Common myeloid progenitor, CD34-positive (primary cell): ENCODE results near the gene EGLN1.

Experiments
- CTCF ChIA-PET: fragments of 350-600 bp; sonication (Branson Sonifier 250); formaldehyde crosslinking; loops from one replicate; lab custom pipeline; 2021; ENCODE audit warnings: antibody characterized with exemption; lab: Charles Lee
- POLR2A ChIA-PET: fragments of 350-600 bp; sonication (Branson Sonifier 250); formaldehyde crosslinking; loops from one replicate; lab custom pipeline; 2021; ENCODE audit warnings: antibody characterized with exemption; lab: Charles Lee
- DNase-seq, 3 donors: peaks; one replicate each; pipeline versions ENCODE4 v3.0.0 to v3.0.0-alpha.2; 2013
- H3K27ac ChIP-seq, 2 experiments: 1 replicate in 1 of 2; 2 replicates in 1 of 2; pipeline ENCODE4 v1.7.0; 2013; ENCODE audit warnings: inconsistent platforms in 2 of 2, low read length in 2 of 2, mild to moderate bottlenecking in 2 of 2, low read depth in 1 of 2, moderate library complexity in 1 of 2; ENCODE audit not compliant: severe bottlenecking in 2 of 2, insufficient read depth in 1 of 2, poor library complexity in 1 of 2
- H3K27me3 ChIP-seq, 5 experiments: replicated peaks in 2 of 5; 1 replicate in 3 of 5; 2 replicates in 2 of 5; pipeline versions ENCODE4 v1.6.1 to v1.7.0; 2013; ENCODE audit warnings: low read length in 4 of 5, mild to moderate bottlenecking in 2 of 5, moderate library complexity in 2 of 5, inconsistent platforms in 1 of 5; ENCODE audit not compliant: insufficient read depth in 5 of 5, control insufficient read depth in 4 of 5
- H3K36me3 ChIP-seq, 4 experiments: 1 replicate in 2 of 4; 2 replicates in 2 of 4; pipeline versions ENCODE4 v1.6.1 to v1.7.0; 2013; ENCODE audit warnings: low read length in 3 of 4, control low read depth in 1 of 4, mild to moderate bottlenecking in 1 of 4; ENCODE audit not compliant: control insufficient read depth in 4 of 4, insufficient read depth in 4 of 4
- H3K4me1 ChIP-seq, 4 experiments: 1 replicate in 3 of 4; 2 replicates in 1 of 4; pipeline versions ENCODE4 v1.6.1 to v1.7.1; 2013; ENCODE audit warnings: low read length in 3 of 4, mild to moderate bottlenecking in 3 of 4, control low read depth in 1 of 4, inconsistent platforms in 1 of 4, moderate library complexity in 1 of 4; ENCODE audit not compliant: control insufficient read depth in 4 of 4, insufficient read depth in 4 of 4; ENCODE audit errors: control extremely low read depth in 1 of 4
- H3K4me3 ChIP-seq, 7 experiments: 1 replicate in 4 of 7; 2 replicates in 3 of 7; pipeline versions ENCODE4 v1.5.1 to v1.7.0; 2013; ENCODE audit warnings: mild to moderate bottlenecking in 7 of 7, low read length in 6 of 7, moderate library complexity in 6 of 7, inconsistent platforms in 2 of 7, low read depth in 2 of 7, control low read depth in 1 of 7; ENCODE audit not compliant: insufficient read depth in 4 of 7, control insufficient read depth in 1 of 7; ENCODE audit errors: extremely low read depth in 1 of 7
- H3K9me3 ChIP-seq, 5 experiments: 1 replicate in 4 of 5; 2 replicates in 1 of 5; pipeline versions ENCODE4 v1.6.1 to v1.7.1; 2013; ENCODE audit warnings: low read length in 4 of 5, mild to moderate bottlenecking in 2 of 5, inconsistent platforms in 1 of 5, low read depth in 1 of 5, moderate library complexity in 1 of 5; ENCODE audit not compliant: control insufficient read depth in 4 of 5, insufficient read depth in 2 of 5; ENCODE audit errors: control extremely low read depth in 1 of 5
- WGBS: methylation state at CpG from one replicate; pipeline ENCODE4 v1.1.5; 2013; ENCODE audit not compliant: insufficient coverage; 5-methylcytosine and 5-hydroxymethylcytosine counted together

Gene EGLN1

DNA sequence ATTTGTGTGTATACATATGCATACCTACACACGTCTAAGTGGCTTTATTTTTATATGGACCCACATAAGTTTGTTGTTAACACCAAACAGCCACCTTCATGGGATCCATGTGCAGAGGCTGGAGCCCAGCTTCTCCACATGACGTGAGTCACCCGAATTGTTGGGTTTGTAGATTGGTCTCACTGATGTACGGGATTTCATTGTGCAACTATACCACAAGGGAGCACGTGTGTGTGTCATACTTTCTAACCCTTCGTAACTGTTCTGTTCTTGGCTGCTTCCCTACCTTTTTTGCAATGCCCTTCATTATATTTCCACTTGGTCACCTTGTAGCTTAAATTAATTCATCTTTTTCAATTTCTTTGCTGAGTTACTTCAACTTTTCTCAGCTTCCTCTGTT, 63.0 kb downstream of the EGLN1 start:
- ChIA-PET CTCF (interaction anchor here (0.6 to 3.9 kb wide), 8 partner anchors 10 to 230 kb away, joined by 3 to 46 read pairs (median 3); no protein-coding TSS in a partner anchor), POLR2A (no interaction called here)
- Histone ChIP-seq H3K27me3 (no peaks in the 10 kb centered on the region), H3K27ac (no peak overlapping the region), H3K36me3 (peaks cover 0 to 2% (median under 1%) of the 10 kb centered on the region in 4 experiments), H3K9me3 (no peaks in the 10 kb centered on the region), H3K4me1 (peaks cover 0 to 4% (median 0%) of the 10 kb centered on the region in 4 experiments), H3K4me3 (no peak overlapping the region)
- DNase-seq = peak in 2 of 3 donors; percentile 31 to 46
- WGBS = 97% methylated on average over 5 of the region's 6 CpGs

DNA sequence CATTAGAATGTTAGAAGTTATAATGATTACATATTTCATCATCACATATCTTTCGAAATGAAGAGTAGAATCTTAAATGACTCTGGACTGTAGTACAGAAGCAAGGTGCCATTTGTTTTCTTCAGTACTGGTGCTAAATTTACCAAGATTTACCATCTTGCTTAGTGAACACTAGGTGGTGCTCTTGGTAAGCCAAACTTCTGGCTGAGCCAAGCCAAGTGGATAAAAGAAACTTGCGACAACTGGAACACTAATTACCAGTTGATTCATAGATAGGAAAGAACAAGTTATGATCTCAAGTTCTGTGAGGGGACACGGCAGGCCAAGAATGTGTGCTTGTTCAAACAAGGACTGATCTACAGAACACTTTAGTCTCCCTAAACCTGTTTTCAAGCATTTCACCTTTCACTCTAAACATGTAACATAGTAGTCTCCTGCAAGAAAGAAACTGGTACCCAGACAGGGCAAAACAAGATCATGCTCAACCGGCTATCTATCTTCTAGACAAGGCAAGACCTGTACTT, 64.2 kb downstream of the EGLN1 start:
- H3K36me3 ChIP-seq = peaks cover 0 to 6% (median 3%) of the 10 kb centered on the region in 4 experiments
- peak; percentile 54 to 77 (median 73) for DNase-seq
- no peak overlapping the region for H3K27ac ChIP-seq
- no peak overlapping the region for H3K4me3 ChIP-seq
- POLR2A ChIA-PET = no interaction called here
- peaks cover 0 to 4% (median 0%) of the 10 kb centered on the region in 4 experiments for H3K4me1 ChIP-seq
- WGBS = 29% methylated on average over 3 of the region's 4 CpGs
- H3K27me3 ChIP-seq = no peaks in the 10 kb centered on the region
- CTCF ChIA-PET = interaction anchor here (0.6 to 3.9 kb wide), 17 partner anchors 9 to 250 kb away, joined by 3 to 46 read pairs (median 4); partner anchors contain the start of gene SPRTN
- no peaks in the 10 kb centered on the region for H3K9me3 ChIP-seq

DNA sequence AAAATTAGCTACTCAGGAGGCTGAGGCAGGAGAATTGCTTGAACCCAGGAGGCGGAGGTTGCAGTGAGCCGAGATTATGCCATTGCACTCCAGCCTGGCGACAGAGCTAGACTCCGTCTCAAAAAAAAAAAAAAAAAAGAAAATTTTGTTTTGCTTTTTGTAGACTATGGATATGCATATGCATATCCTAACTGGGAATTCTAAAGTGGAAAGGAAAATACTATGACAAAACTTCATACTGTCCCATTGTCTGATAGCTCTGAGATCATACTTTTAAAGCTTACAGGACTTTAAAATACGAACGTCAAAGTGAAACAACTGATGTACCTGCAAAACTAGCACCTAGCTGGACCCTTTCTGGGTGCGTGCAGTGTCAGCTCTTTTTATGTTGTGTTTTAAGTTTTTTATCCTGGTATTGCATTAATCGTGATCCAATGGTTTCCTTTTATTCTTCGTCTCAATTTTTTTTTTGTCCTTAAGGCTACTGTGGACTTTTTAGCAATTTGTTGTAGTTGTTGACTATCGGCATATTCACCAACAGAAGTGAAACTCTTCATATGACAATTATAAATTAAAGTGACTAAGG, 64.8 kb downstream of the EGLN1 start:
- Histone ChIP-seq H3K4me3 (no peak overlapping the region), H3K27ac (no peak overlapping the region), H3K9me3 (no peaks in the 10 kb centered on the region), H3K4me1 (peaks cover 0 to 4% (median 0%) of the 10 kb centered on the region in 4 experiments), H3K36me3 (peaks cover 2 to 12% (median 7%) of the 10 kb centered on the region in 4 experiments), H3K27me3 (no peaks in the 10 kb centered on the region)
- POLR2A ChIA-PET = interaction anchor here (0.6 to 0.7 kb wide), 2 partner anchors 180 to 276 kb away, joined by 3 read pairs; no protein-coding TSS in a partner anchor
- WGBS = 93% methylated on average over 2 of the region's 10 CpGs
- no peak for DNase-seq
- CTCF ChIA-PET = interaction anchor here (0.7 to 3.9 kb wide), 16 partner anchors 10 to 250 kb away, joined by 3 to 46 read pairs (median 4); partner anchors contain the start of gene SPRTN

DNA sequence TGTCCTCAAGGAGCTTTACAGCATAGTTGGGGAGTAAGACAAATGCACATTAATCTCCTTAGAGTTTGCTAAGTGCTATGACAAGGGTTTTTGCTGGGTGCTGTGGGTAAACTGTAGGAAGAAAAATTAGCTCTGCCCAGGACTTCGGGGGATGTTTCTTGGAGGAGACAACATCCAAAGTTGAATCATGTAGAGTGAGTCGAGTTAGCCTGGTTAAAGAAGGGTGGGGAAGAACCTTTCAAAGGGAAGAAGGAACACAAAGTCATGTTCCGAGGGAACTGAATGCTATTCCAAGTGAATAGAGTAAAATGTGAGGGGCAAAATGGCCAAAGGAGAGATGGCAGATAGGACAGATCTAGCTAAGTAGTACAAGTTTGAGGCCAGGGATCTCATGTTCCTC, 66.9 kb downstream of the EGLN1 start:
- H3K27me3 ChIP-seq = no peaks in the 10 kb centered on the region
- ChIA-PET CTCF (interaction anchor here (1.2 to 3.4 kb wide), 6 partner anchors 16 to 401 kb away, joined by 3 to 11 read pairs (median 4); no protein-coding TSS in a partner anchor), POLR2A (no interaction called here)
- peaks cover 5 to 27% (median 13%) of the 10 kb centered on the region in 4 experiments for H3K36me3 ChIP-seq
- H3K27ac ChIP-seq = no peak overlapping the region
- H3K4me3 ChIP-seq = no peak overlapping the region
- peaks cover 0 to 4% (median 0%) of the 10 kb centered on the region in 4 experiments for H3K4me1 ChIP-seq
- H3K9me3 ChIP-seq = no peaks in the 10 kb centered on the region
- DNase-seq = no peak
- 100% methylated on average over 3 of the region's 3 CpGs for WGBS

DNA sequence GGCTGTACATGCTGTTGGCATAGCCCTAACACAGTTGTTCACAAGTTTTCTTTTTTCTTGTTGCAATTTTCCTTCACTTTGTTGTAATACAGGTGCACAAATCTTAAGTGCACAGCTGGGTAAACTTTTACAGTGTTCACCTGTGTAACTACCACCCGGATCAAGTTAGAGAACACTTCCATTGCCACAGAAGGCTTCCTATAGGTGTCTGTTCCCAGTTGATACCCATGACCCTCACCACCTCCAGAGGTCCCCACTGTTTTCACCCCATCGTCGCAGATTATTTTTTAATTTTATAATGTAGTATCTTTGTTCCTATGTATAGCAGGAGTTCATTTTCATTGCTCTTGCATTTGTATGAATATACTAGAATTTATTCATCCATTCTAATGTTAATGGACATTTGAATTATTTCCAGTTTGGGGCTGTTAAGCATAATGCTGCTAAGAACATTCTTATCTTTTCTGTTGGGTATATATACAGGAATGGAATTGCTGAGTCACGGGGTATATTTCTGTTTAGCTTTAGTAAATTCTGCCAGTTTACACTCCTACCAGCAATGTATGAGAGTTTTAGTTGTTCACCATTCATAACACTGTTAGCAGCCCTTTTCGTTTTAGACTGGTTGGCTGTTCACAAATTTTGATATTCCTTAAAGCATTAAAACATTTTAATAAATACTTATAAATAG, 67.6 kb downstream of the EGLN1 start:
- Histone ChIP-seq H3K27me3 (no peaks in the 10 kb centered on the region), H3K9me3 (no peaks in the 10 kb centered on the region), H3K36me3 (peaks cover 7 to 33% (median 17%) of the 10 kb centered on the region in 4 experiments), H3K4me3 (no peak overlapping the region), H3K27ac (no peak overlapping the region), H3K4me1 (peaks cover 0 to 4% (median 0%) of the 10 kb centered on the region in 4 experiments)
- WGBS = 100% methylated on average over 1 of the region's 5 CpGs
- CTCF ChIA-PET = interaction anchor here (1.2 to 2.1 kb wide), 5 partner anchors 181 to 402 kb away, joined by 3 to 9 read pairs (median 4); no protein-coding TSS in a partner anchor
- POLR2A ChIA-PET = no interaction called here
- peak in 2 of 3 donors; percentile 15 to 29 for DNase-seq

DNA sequence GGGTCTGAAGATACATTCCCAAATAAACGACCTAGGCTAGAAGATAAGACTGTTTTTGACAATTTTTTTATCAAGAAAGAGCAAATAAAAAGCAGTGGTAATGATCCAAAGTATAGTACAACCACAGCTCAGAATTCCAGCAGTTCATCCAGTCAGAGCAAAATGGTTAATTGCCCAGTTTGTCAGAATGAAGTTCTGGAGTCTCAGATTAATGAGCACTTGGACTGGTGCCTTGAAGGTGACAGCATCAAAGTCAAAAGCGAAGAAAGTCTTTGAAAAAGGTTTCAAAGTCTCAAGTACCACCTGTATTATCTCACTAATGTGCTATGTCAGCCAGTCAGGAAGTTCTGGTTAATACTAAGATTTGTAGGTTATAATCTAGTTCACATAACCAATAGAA, 69.0 kb downstream of the EGLN1 start:
- Histone ChIP-seq H3K36me3 (peaks cover 7 to 46% (median 21%) of the 10 kb centered on the region in 4 experiments), H3K27me3 (no peaks in the 10 kb centered on the region), H3K9me3 (no peaks in the 10 kb centered on the region), H3K4me1 (peaks cover 0 to 4% (median 0%) of the 10 kb centered on the region in 4 experiments), H3K4me3 (no peak overlapping the region), H3K27ac (no peak overlapping the region)
- ChIA-PET POLR2A (no interaction called here), CTCF (no interaction called here)
- no peak for DNase-seq
- 100% methylated on average over 1 of the region's 2 CpGs for WGBS
